HG03442 (cell line): ENCODE data around the gene MMAA.
"Not testable (repeated sequence)": the region's sequence is repeated elsewhere in the genome, so short reads cannot be mapped to it uniquely, and the experiment has no call there.

Experiments
- ATAC-seq: cut with Tn5 transposase; IDR thresholded peaks from one replicate; pipeline ENCODE4 v1.9.1; 2021; ENCODE audit warnings: mild to moderate bottlenecking, moderate library complexity; ENCODE audit not compliant: unreplicated experiment

MMAA gene

GRCh38 chr4:145626623-145626982 is 7.4 kb downstream of the MMAA start:
- no peak for ATAC-seq

- ATAC-seq: no peak
These were observed 15.9 kb downstream of the MMAA start for GRCh38 chr4:145635117-145635516.

GRCh38 chr4:145635630-145636029 is 16.4 kb downstream of the MMAA start:
- ATAC-seq: no peak

- ATAC-seq: no peak
These were observed 20.1 kb downstream of the MMAA start for GRCh38 chr4:145639186-145639698.

GRCh38 chr4:145640236-145640635 is 21.1 kb downstream of the MMAA start:
- not testable (repeated sequence) for ATAC-seq

GRCh38 chr4:145643295-145643694 is 24.1 kb downstream of the MMAA start:
- no peak for ATAC-seq

- ATAC-seq: no peak
These were observed 25.5 kb downstream of the MMAA start for GRCh38 chr4:145644699-145645098.

- ATAC-seq: no peak
These were observed 37.0 kb downstream of the MMAA start for GRCh38 chr4:145656156-145656555.

- no peak for ATAC-seq
These were observed 40.9 kb downstream of the MMAA start for GRCh38 chr4:145660064-145660463.

- no peak for ATAC-seq
These were observed 44.0 kb downstream of the MMAA start for GRCh38 chr4:145663194-145663593.

- ATAC-seq: no peak
These were observed 46.6 kb downstream of the MMAA start for GRCh38 chr4:145665773-145666172.

- no peak for ATAC-seq
These were observed 51.2 kb downstream of the MMAA start for GRCh38 chr4:145670422-145670821.

GRCh38 chr4:145679520-145679919 is 60.3 kb downstream of the MMAA start:
- no peak for ATAC-seq

GRCh38 chr4:145679991-145680455 is 60.8 kb downstream of the MMAA start, which contains the start of gene C4orf51:
Gene C4orf51 (plus strand): TSS chr4:145680146. CDS start chr4:145680204, 58 bp downstream.
- no peak for ATAC-seq

GRCh38 chr4:145680902-145681301 is 61.7 kb downstream of the MMAA start:
- no peak for ATAC-seq

- ATAC-seq: no peak
These were observed 62.3 kb downstream of the MMAA start for GRCh38 chr4:145681518-145681917.

GRCh38 chr4:145681956-145682355 is 62.8 kb downstream of the MMAA start:
- no peak for ATAC-seq

GRCh38 chr4:145686991-145687390 is 67.8 kb downstream of the MMAA start:
- ATAC-seq: no peak

- no peak for ATAC-seq
These were observed 71.4 kb downstream of the MMAA start for GRCh38 chr4:145690610-145691009.

- not testable (repeated sequence) for ATAC-seq
These were observed 72.2 kb downstream of the MMAA start for GRCh38 chr4:145691416-145691815.

- ATAC-seq: no peak
These were observed 75.7 kb downstream of the MMAA start for GRCh38 chr4:145694929-145695328.

- ATAC-seq: no peak
These were observed 78.1 kb downstream of the MMAA start for GRCh38 chr4:145697332-145697731.

- no peak for ATAC-seq
These were observed 79.3 kb downstream of the MMAA start for GRCh38 chr4:145698507-145698906.
